ENCODE measurements around the gene HLA-B.
A peak's percentile ranks its signal among the peaks of the same experiment; 100 is the strongest.

The HLA-B gene

DNA sequence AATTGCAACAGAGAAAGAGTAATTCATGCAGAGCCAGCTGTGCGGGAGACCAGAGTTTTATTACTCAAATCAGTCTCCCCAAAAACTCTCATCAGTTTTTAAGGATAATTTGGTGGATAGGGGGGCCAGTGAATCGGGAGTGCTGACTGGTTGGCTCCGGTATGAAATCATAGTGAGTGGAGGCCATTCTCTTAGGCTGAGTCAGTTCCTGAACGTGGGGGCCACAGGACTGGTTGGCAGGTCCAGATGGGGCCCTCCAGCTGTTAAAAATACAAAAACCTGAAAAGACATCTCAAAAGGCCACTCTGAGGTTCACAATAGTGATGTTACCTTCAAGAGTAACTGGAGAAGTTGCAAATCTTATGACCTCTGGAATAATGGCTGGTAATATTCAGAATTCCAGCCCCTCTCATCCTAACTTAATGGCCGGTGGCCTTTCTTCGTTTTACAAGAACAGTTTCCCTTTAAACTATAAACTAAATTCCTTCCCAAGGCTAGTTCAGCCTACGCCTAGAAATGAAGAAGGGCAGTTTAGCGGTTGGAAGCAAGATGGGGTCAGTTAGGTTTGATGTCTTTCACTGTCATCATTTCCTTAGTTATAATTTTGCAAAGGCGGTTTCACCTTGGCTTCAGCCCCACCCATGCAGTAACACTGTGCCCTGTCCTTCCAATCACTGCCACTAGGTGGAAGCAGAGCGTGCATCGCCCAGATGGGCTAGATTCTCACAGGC is 39.6 kb upstream of the HLA-B start:
- Histone ChIP-seq H2BK15ac (ENCODE audit: low read length) (no peak overlapping the region), H3K27me3 (ENCODE audit: control insufficient read depth in 3 of 3, insufficient read depth in 3 of 3, low read depth in 1 of 3, low read length in 3 of 3) (peaks cover 0 to 32% (median 3%) of the 10 kb centered on the region in 3 experiments), H2AFZ (ENCODE audit: low read length) (no peak overlapping the region), H3K79me1 (ENCODE audit: low read depth, low read length) (no peaks in the 10 kb centered on the region), H4K91ac (ENCODE audit: low read depth, low read length, poor library complexity) (no peak overlapping the region), H2AK5ac (ENCODE audit: low read depth, low read length) (no peak overlapping the region), H3K4me3 (ENCODE audit: low read length in 2 of 2) (no peak overlapping the region), H3K23ac (ENCODE audit: low read depth, low read length, poor library complexity) (no peak overlapping the region), H3K4ac (ENCODE audit: low read length) (no peak overlapping the region), H2BK12ac (ENCODE audit: low read length) (no peak overlapping the region), H3K36me3 (replicated peaks in 1 of 2; ENCODE audit: control insufficient read depth in 2 of 2, insufficient read depth in 2 of 2, low read length in 2 of 2) (no peaks in the 10 kb centered on the region), H3K9ac (ENCODE audit: low read depth, low read length, poor library complexity) (no peak overlapping the region), H3K4me1 (ENCODE audit: control insufficient read depth in 2 of 2, insufficient read depth in 1 of 2, low read depth in 1 of 2, low read length in 2 of 2) (peaks cover 0 to 5% of the 10 kb centered on the region in 2 donors), H4K8ac (ENCODE audit: low read depth, low read length) (no peak overlapping the region), H2BK5ac (ENCODE audit: low read length) (no peak overlapping the region), H2BK120ac (ENCODE audit: low read depth, low read length) (no peak overlapping the region), H3K27ac (replicated peaks; ENCODE audit: low read length) (no peak overlapping the region), H3K9me3 (replicated peaks in 1 of 2; ENCODE audit: control insufficient read depth in 2 of 2, insufficient read depth in 1 of 2, low read depth in 1 of 2, low read length in 2 of 2) (peaks cover 2 to 4% of the 10 kb centered on the region in 2 donors), H3K18ac (ENCODE audit: low read length) (no peak overlapping the region), H3K14ac (ENCODE audit: low read length) (no peak overlapping the region), H3K4me2 (ENCODE audit: insufficient read depth, low read length, poor library complexity, severe bottlenecking) (no peak overlapping the region)
- DNase-seq (ENCODE audit: low spot score): peak; percentile 65
- no CpG with 5 or more reads among the region's 11 CpGs for WGBS, 2 donors (ENCODE audit: extremely low coverage in 2 of 2, insufficient read length in 2 of 2, insufficient replicate concordance in 1 of 2)

DNA sequence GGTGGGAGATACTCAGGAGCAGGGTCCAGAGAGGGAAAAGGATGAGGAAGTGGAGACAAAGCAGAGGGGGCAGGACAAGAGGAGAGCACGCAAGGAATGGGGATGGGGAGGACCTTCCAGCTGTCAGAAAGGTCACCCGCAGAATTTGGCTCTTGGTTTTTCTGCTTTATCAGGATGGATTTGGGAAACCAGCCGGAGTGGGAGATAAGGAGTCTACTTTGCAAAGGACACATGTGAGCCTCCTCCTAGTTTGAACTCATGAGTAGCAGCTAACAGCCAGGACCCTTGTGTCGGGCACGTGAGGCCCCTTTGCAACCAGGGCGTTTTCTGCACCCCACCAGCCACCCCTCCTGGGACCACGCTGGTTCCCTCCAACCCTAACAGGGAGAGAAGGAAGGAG is 38.9 kb upstream of the HLA-B start:
- no peak overlapping the region for H2BK12ac ChIP-seq (ENCODE audit: low read length)
- peaks cover 0 to 5% of the 10 kb centered on the region in 2 donors for H3K4me1 ChIP-seq (ENCODE audit: control insufficient read depth in 2 of 2, insufficient read depth in 1 of 2, low read depth in 1 of 2, low read length in 2 of 2)
- DNase-seq (ENCODE audit: low spot score): no peak
- H3K18ac ChIP-seq (ENCODE audit: low read length): no peak overlapping the region
- no peaks in the 10 kb centered on the region for H3K36me3 ChIP-seq (replicated peaks in 1 of 2; ENCODE audit: control insufficient read depth in 2 of 2, insufficient read depth in 2 of 2, low read length in 2 of 2)
- H3K9me3 ChIP-seq (replicated peaks in 1 of 2; ENCODE audit: control insufficient read depth in 2 of 2, insufficient read depth in 1 of 2, low read depth in 1 of 2, low read length in 2 of 2): peaks cover 2 to 4% of the 10 kb centered on the region in 2 donors
- no peaks in the 10 kb centered on the region for H3K79me1 ChIP-seq (ENCODE audit: low read depth, low read length)
- no peak overlapping the region for H2AK5ac ChIP-seq (ENCODE audit: low read depth, low read length)
- WGBS, 2 donors (ENCODE audit: extremely low coverage in 2 of 2, insufficient read length in 2 of 2, insufficient replicate concordance in 1 of 2): no CpG with 5 or more reads among the region's 7 CpGs
- H3K4ac ChIP-seq (ENCODE audit: low read length): no peak overlapping the region
- peaks cover 0 to 25% (median 3%) of the 10 kb centered on the region in 3 experiments for H3K27me3 ChIP-seq (ENCODE audit: control insufficient read depth in 3 of 3, insufficient read depth in 3 of 3, low read depth in 1 of 3, low read length in 3 of 3)
- H3K23ac ChIP-seq (ENCODE audit: low read depth, low read length, poor library complexity): no peak overlapping the region
- no peak overlapping the region for H3K14ac ChIP-seq (ENCODE audit: low read length)
- no peak overlapping the region for H3K27ac ChIP-seq (replicated peaks; ENCODE audit: low read length)
- no peak overlapping the region for H2BK15ac ChIP-seq (ENCODE audit: low read length)
- H4K91ac ChIP-seq (ENCODE audit: low read depth, low read length, poor library complexity): no peak overlapping the region
- no peak overlapping the region for H3K4me2 ChIP-seq (ENCODE audit: insufficient read depth, low read length, poor library complexity, severe bottlenecking)
- no peak overlapping the region for H2AFZ ChIP-seq (ENCODE audit: low read length)
- no peak overlapping the region for H3K4me3 ChIP-seq (ENCODE audit: low read length in 2 of 2)
- no peak overlapping the region for H2BK5ac ChIP-seq (ENCODE audit: low read length)
- no peak overlapping the region for H2BK120ac ChIP-seq (ENCODE audit: low read depth, low read length)
- no peak overlapping the region for H4K8ac ChIP-seq (ENCODE audit: low read depth, low read length)
- H3K9ac ChIP-seq (ENCODE audit: low read depth, low read length, poor library complexity): no peak overlapping the region

DNA sequence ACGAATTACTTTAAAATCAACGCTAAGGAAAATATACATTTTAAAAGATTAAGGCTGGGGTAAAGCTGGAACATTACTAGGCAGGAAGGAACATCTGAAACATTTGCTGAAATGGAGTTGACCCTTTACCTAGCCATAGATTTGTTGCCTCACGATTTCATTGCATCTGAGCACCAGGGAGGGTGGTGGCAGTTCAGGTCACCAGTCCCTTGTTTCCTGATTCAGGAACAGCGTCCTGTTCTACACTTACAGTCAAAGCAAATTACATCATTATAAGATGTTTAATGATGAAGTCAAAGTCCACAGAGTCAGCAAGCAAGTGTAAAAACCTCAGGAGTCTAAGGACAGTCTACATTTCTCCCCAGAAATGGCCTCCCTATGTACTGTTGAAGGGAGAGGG is 37.4 kb upstream of the HLA-B start:
- H3K23ac ChIP-seq (ENCODE audit: low read depth, low read length, poor library complexity): no peak overlapping the region
- H3K79me1 ChIP-seq (ENCODE audit: low read depth, low read length): no peaks in the 10 kb centered on the region
- H3K4ac ChIP-seq (ENCODE audit: low read length): no peak overlapping the region
- no peak overlapping the region for H3K4me2 ChIP-seq (ENCODE audit: insufficient read depth, low read length, poor library complexity, severe bottlenecking)
- H3K27ac ChIP-seq (replicated peaks; ENCODE audit: low read length): no peak overlapping the region
- H2BK5ac ChIP-seq (ENCODE audit: low read length): no peak overlapping the region
- no peak overlapping the region for H2BK120ac ChIP-seq (ENCODE audit: low read depth, low read length)
- H4K8ac ChIP-seq (ENCODE audit: low read depth, low read length): no peak overlapping the region
- H3K36me3 ChIP-seq (replicated peaks in 1 of 2; ENCODE audit: control insufficient read depth in 2 of 2, insufficient read depth in 2 of 2, low read length in 2 of 2): no peaks in the 10 kb centered on the region
- peaks cover 0 to 10% (median 0%) of the 10 kb centered on the region in 3 experiments for H3K27me3 ChIP-seq (ENCODE audit: control insufficient read depth in 3 of 3, insufficient read depth in 3 of 3, low read depth in 1 of 3, low read length in 3 of 3)
- WGBS, 2 donors (ENCODE audit: extremely low coverage in 2 of 2, insufficient read length in 2 of 2, insufficient replicate concordance in 1 of 2): no CpG with 5 or more reads among the region's 4 CpGs
- H2BK12ac ChIP-seq (ENCODE audit: low read length): no peak overlapping the region
- H2AK5ac ChIP-seq (ENCODE audit: low read depth, low read length): no peak overlapping the region
- no peak for DNase-seq (ENCODE audit: low spot score)
- H2BK15ac ChIP-seq (ENCODE audit: low read length): no peak overlapping the region
- no peak overlapping the region for H2AFZ ChIP-seq (ENCODE audit: low read length)
- no peak overlapping the region for H3K18ac ChIP-seq (ENCODE audit: low read length)
- H3K9ac ChIP-seq (ENCODE audit: low read depth, low read length, poor library complexity): no peak overlapping the region
- H4K91ac ChIP-seq (ENCODE audit: low read depth, low read length, poor library complexity): no peak overlapping the region
- no peak overlapping the region for H3K14ac ChIP-seq (ENCODE audit: low read length)
- no peak overlapping the region for H3K4me3 ChIP-seq (ENCODE audit: low read length in 2 of 2)
- H3K4me1 ChIP-seq (ENCODE audit: control insufficient read depth in 2 of 2, insufficient read depth in 1 of 2, low read depth in 1 of 2, low read length in 2 of 2): peaks cover 0 to 5% of the 10 kb centered on the region in 2 donors
- peaks cover 0 to 2% of the 10 kb centered on the region in 2 donors for H3K9me3 ChIP-seq (replicated peaks in 1 of 2; ENCODE audit: control insufficient read depth in 2 of 2, insufficient read depth in 1 of 2, low read depth in 1 of 2, low read length in 2 of 2)

DNA sequence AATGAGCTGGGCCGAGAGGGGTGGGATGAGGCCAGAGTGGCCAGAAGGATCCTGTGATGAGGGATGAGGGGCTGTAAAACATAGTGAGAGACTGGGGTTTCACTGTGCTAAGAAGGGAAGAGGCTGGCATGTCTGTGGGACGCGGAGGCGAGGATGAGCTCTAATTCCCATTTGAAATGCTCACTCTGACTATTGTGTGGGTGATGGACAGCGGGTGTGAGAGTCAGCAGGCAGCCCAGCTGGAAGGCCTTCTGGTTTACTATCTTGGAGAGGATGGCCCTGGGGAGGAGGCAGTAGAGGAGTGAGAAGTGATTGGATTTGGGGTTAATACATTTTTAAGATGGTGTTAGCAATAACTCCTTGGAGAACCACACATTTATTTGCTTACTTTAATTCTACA is 37.0 kb upstream of the HLA-B start:
- Histone ChIP-seq H3K18ac (ENCODE audit: low read length) (peak overlapping the region; percentile 38), H3K4me2 (ENCODE audit: insufficient read depth, low read length, poor library complexity, severe bottlenecking) (no peak overlapping the region), H3K9me3 (replicated peaks in 1 of 2; ENCODE audit: control insufficient read depth in 2 of 2, insufficient read depth in 1 of 2, low read depth in 1 of 2, low read length in 2 of 2) (peaks cover 0 to 2% of the 10 kb centered on the region in 2 donors), H3K4me3 (ENCODE audit: low read length in 2 of 2) (no peak overlapping the region), H3K36me3 (replicated peaks in 1 of 2; ENCODE audit: control insufficient read depth in 2 of 2, insufficient read depth in 2 of 2, low read length in 2 of 2) (no peaks in the 10 kb centered on the region), H3K14ac (ENCODE audit: low read length) (peak overlapping the region; percentile 44), H2BK5ac (ENCODE audit: low read length) (no peak overlapping the region), H3K4ac (ENCODE audit: low read length) (no peak overlapping the region), H3K27me3 (ENCODE audit: control insufficient read depth in 3 of 3, insufficient read depth in 3 of 3, low read depth in 1 of 3, low read length in 3 of 3) (peaks cover 0 to 10% (median 0%) of the 10 kb centered on the region in 3 experiments), H2BK15ac (ENCODE audit: low read length) (no peak overlapping the region), H3K9ac (ENCODE audit: low read depth, low read length, poor library complexity) (no peak overlapping the region), H3K4me1 (ENCODE audit: control insufficient read depth in 2 of 2, insufficient read depth in 1 of 2, low read depth in 1 of 2, low read length in 2 of 2) (peaks cover 0 to 5% of the 10 kb centered on the region in 2 donors), H3K23ac (ENCODE audit: low read depth, low read length, poor library complexity) (no peak overlapping the region), H2BK12ac (ENCODE audit: low read length) (peak overlapping the region; percentile 16), H3K79me1 (ENCODE audit: low read depth, low read length) (no peaks in the 10 kb centered on the region), H2BK120ac (ENCODE audit: low read depth, low read length) (no peak overlapping the region), H2AFZ (ENCODE audit: low read length) (no peak overlapping the region), H4K8ac (ENCODE audit: low read depth, low read length) (no peak overlapping the region), H4K91ac (ENCODE audit: low read depth, low read length, poor library complexity) (no peak overlapping the region), H2AK5ac (ENCODE audit: low read depth, low read length) (no peak overlapping the region), H3K27ac (replicated peaks; ENCODE audit: low read length) (no peak overlapping the region)
- no CpG with 5 or more reads among the region's 5 CpGs for WGBS, 2 donors (ENCODE audit: extremely low coverage in 2 of 2, insufficient read length in 2 of 2, insufficient replicate concordance in 1 of 2)
- no peak for DNase-seq (ENCODE audit: low spot score)
